ENCODE measurements around the gene NDUFB4. TPM values are rescaled to one million over a fixed set of nuclear protein-coding genes. Genes with fewer than 3 reads are reported as not detected.

The NDUFB4 gene
- total and polyA plus RNA-seq, 9 of the 15 experiments (the other 6 are each of a cell fraction or from before 2014, with no cell fraction given) = 124 to 670 (median 227) TPM

- TF ChIP-seq POU5F1 (IDR thresholded peaks at IDR 0.05; ENCODE audit: borderline replicate concordance, low read depth, low read length, partially characterized antibody) = no peak
- TF ChIP-seq SMARCC2 (IDR thresholded peaks at IDR 0.05; ENCODE audit: low read depth) = no peak
- TF ChIP-seq ZBTB40 (IDR thresholded peaks at IDR 0.05) = no peak
- TF ChIP-seq ZBTB40 (CRISPR knock-in tag; IDR thresholded peaks at IDR 0.05) = no peak
- no peak for TF ChIP-seq NUFIP1 (IDR thresholded peaks at IDR 0.05; ENCODE audit: partially characterized antibody)
- TF ChIP-seq BRF2 (IDR thresholded peaks at IDR 0.05; ENCODE audit: borderline replicate concordance, insufficient read depth, insufficient read length) = no peak
- TF ChIP-seq NCOA1 (IDR thresholded peaks at IDR 0.05; ENCODE audit: low read depth) = no peak
- TF ChIP-seq TCF7L2 (IDR thresholded peaks at IDR 0.05; ENCODE audit: low read depth, low read length) = no peak
- TF ChIP-seq ETV6 (IDR thresholded peaks at IDR 0.05; ENCODE audit: borderline replicate concordance in 1 of 2, low read depth in 2 of 2, low read length in 1 of 2) = no peak
- no peak for TF ChIP-seq ETV6 (CRISPR knock-in tag; IDR thresholded peaks at IDR 0.05; ENCODE audit: borderline replicate concordance)
- no peak for TF ChIP-seq PHB2 (IDR thresholded peaks at IDR 0.05; ENCODE audit: low read depth)
- no peak for TF ChIP-seq HDAC1 (IDR thresholded peaks at IDR 0.05)
- TF ChIP-seq TEAD2 (tag; IDR thresholded peaks at IDR 0.05) = no peak
- TF ChIP-seq ZNF644 (tag; IDR thresholded peaks at IDR 0.05; ENCODE audit: low read depth) = no peak
- no peak for TF ChIP-seq ATF2 (CRISPR knock-in tag; IDR thresholded peaks at IDR 0.05)
- TF ChIP-seq POLR2AphosphoS2 (IDR thresholded peaks at IDR 0.05; ENCODE audit: low read length) = peak; percentile 33; the same call in 1 of the 2 replicates
- no peak for TF ChIP-seq SETDB1 (IDR thresholded peaks at IDR 0.05; ENCODE audit: low read length)
- TF ChIP-seq MAZ (CRISPR knock-in tag; conservative IDR thresholded peaks at IDR 0.05 in 1 of 2, IDR thresholded peaks at IDR 0.05 in 1 of 2) = no peak
- TF ChIP-seq MCM5 (IDR thresholded peaks at IDR 0.05; ENCODE audit: low read depth) = no peak
These were observed 6.5 kb downstream of the NDUFB4 start (continued) for GRCh38 chr3:120602682-120603081.

Measured in K562 (cell line).